ENCODE measurements around the gene ULBP3.
"Not testable (repeated sequence)": the region's sequence is repeated elsewhere in the genome, so short reads cannot be mapped to it uniquely, and the experiment has no call there.

Gene ULBP3

GRCh38 chr6:150075034-150075421, 6.1 kb upstream of the ULBP3 start:
- no peak for DNase-seq

GRCh38 chr6:150074396-150075033, 5.6 kb upstream of the ULBP3 start:
- DNase-seq: not testable (repeated sequence)

GRCh38 chr6:150072201-150072600, 3.3 kb upstream of the ULBP3 start:
- no peak for DNase-seq

- DNase-seq: no peak
Measured at GRCh38 chr6:150070236-150070818, 1.4 kb upstream of the ULBP3 start.

GRCh38 chr6:150069706-150070105, 785 bp upstream of the ULBP3 start:
- DNase-seq: no peak

- DNase-seq: no peak
Measured at GRCh38 chr6:150068151-150068550, 770 bp downstream of the ULBP3 start.

GRCh38 chr6:150065083-150065482, 3.8 kb downstream of the ULBP3 start:
- DNase-seq: no peak

- DNase-seq: no peak
Measured at GRCh38 chr6:150063640-150064039, 5.3 kb downstream of the ULBP3 start.

GRCh38 chr6:150059973-150060372, 8.9 kb downstream of the ULBP3 start:
- DNase-seq: not testable (repeated sequence)

- DNase-seq: no peak
Measured at GRCh38 chr6:150058986-150059385, 9.9 kb downstream of the ULBP3 start.

- DNase-seq: no peak
Measured at GRCh38 chr6:150058231-150058792, 10.6 kb downstream of the ULBP3 start.

- no peak for DNase-seq
Measured at GRCh38 chr6:150057501-150057951, 11.4 kb downstream of the ULBP3 start.

- DNase-seq: no peak
Measured at GRCh38 chr6:150056916-150057315, 12.0 kb downstream of the ULBP3 start.

- DNase-seq: no peak
Measured at GRCh38 chr6:150056156-150056555, 12.8 kb downstream of the ULBP3 start.

- no peak for DNase-seq
Measured at GRCh38 chr6:150055131-150055530, 13.8 kb downstream of the ULBP3 start.

- DNase-seq: no peak
Measured at GRCh38 chr6:150053450-150053849, 15.5 kb downstream of the ULBP3 start.

- DNase-seq: no peak
Measured at GRCh38 chr6:150050846-150051245, 18.1 kb downstream of the ULBP3 start.

- no peak for DNase-seq
Measured at GRCh38 chr6:150048099-150048498, 20.8 kb downstream of the ULBP3 start.

GRCh38 chr6:150046943-150047342, 22.0 kb downstream of the ULBP3 start:
- DNase-seq: no peak

GRCh38 chr6:150044621-150045145, 24.2 kb downstream of the ULBP3 start:
- DNase-seq: no peak

GRCh38 chr6:150043501-150044412, 25.2 kb downstream of the ULBP3 start:
- no peak for DNase-seq

- DNase-seq: no peak
Measured at GRCh38 chr6:150043096-150043495, 25.8 kb downstream of the ULBP3 start.

Data from NCI-H187 (cell line).